PC-3 (cell line): ENCODE data around the gene KCTD12. TPM values are rescaled to one million over a fixed set of nuclear protein-coding genes. Genes with fewer than 3 reads are reported as not detected.

Experiments used
- ATAC-seq: fragments of 200-7000 bp; cut with Tn5 transposase; 2 replicates; pipeline ENCODE4 v1.9.1; 2020; ENCODE audit warnings: mild to moderate bottlenecking, moderate library complexity
- BruUV-seq: library from RNA; stranded (reverse); fragments of 400-500 nt; replicated peaks from 2 replicates; lab custom pipeline; 2021; lab: Mats Ljungman, UMichigan
- CTCF ChIA-PET: fragments of 300-600 bp; sonication (Branson Sonifier 250); formaldehyde crosslinking; loops from one replicate; lab custom pipeline; 2022; ENCODE audit warnings: antibody characterized with exemption; lab: Charles Lee
- POLR2A ChIA-PET: fragments of 300-600 bp; sonication (Branson Sonifier 250); formaldehyde crosslinking; loops from one replicate; lab custom pipeline; 2022; ENCODE audit warnings: antibody characterized with exemption; ENCODE audit not compliant: unreplicated experiment; lab: Charles Lee
- DNase-seq: peaks from one replicate; pipeline ENCODE4 v3.0.0-alpha.2; 2015
- H2AFZ ChIP-seq: fragments of 300-600 bp; sonication (generic); 2 replicates; pipeline ENCODE4 v1.6.0; 2016; ENCODE audit warnings: antibody characterized with exemption, low read length
- H3F3A ChIP-seq: fragments of 300-600 bp; sonication (generic); one replicate; pipeline ENCODE4 v1.6.0; 2017; ENCODE audit warnings: antibody characterized with exemption, low read length, control low read depth, mild to moderate bottlenecking; ENCODE audit not compliant: unreplicated experiment
- H3K27ac ChIP-seq: fragments of 300-600 bp; sonication (generic); 2 replicates; pipeline ENCODE4 v1.5.1; 2016; ENCODE audit warnings: mild to moderate bottlenecking, low read length
- H3K27me3 ChIP-seq: fragments of 300-600 bp; sonication (generic); 2 replicates; pipeline ENCODE4 v1.6.1; 2016; ENCODE audit warnings: low read length, mixed read lengths
- H3K36me3 ChIP-seq: fragments of 300-600 bp; sonication (generic); 2 replicates; pipeline ENCODE4 v1.6.1; 2016; ENCODE audit warnings: low read depth, mixed run types, low read length, mixed read lengths
- H3K4me1 ChIP-seq: fragments of 300-600 bp; sonication (generic); 2 replicates; pipeline ENCODE4 v1.5.1; 2016; ENCODE audit warnings: low read length; ENCODE audit not compliant: insufficient read depth
- H3K4me2 ChIP-seq: fragments of 300-600 bp; sonication (generic); 2 replicates; pipeline ENCODE4 v1.6.0; 2016; ENCODE audit warnings: low read length
- H3K4me3 ChIP-seq: fragments of 300-600 bp; sonication (generic); 2 replicates; pipeline ENCODE4 v1.5.1; 2016; ENCODE audit warnings: mild to moderate bottlenecking, low read length, mixed read lengths
- H3K79me2 ChIP-seq: fragments of 300-600 bp; sonication (generic); 2 replicates; pipeline ENCODE4 v1.6.1; 2017; ENCODE audit warnings: low read length, mixed read lengths
- H3K9ac ChIP-seq: fragments of 300-600 bp; sonication (generic); 2 replicates; pipeline ENCODE4 v1.6.0; 2016; ENCODE audit warnings: mild to moderate bottlenecking, low read length
- H3K9me2 ChIP-seq: fragments of 300-600 bp; sonication (generic); replicated peaks from 2 replicates; pipeline ENCODE4 v1.6.1; 2016; ENCODE audit warnings: mixed run types, low read length, mixed read lengths
- H3K9me3 ChIP-seq: fragments of 300-600 bp; sonication (generic); 2 replicates; pipeline ENCODE4 v1.6.1; 2016; ENCODE audit warnings: low read length, mixed read lengths
- H4K20me1 ChIP-seq: fragments of 300-600 bp; sonication (generic); 2 replicates; pipeline ENCODE4 v1.6.1; 2016; ENCODE audit warnings: low read length, mixed read lengths
- CTCF ChIP-seq: fragments of 300-600 bp; sonication (generic); conservative IDR thresholded peaks from 2 replicates; pipeline ENCODE4 v1.5.1; 2017; ENCODE audit warnings: antibody characterized with exemption, low read depth, mild to moderate bottlenecking, low read length
- EZH2 ChIP-seq: fragments of 300-600 bp; sonication (generic); IDR thresholded peaks from one replicate; pipeline ENCODE4 v1.6.1; 2017; ENCODE audit warnings: antibody characterized with exemption, mild to moderate bottlenecking, low read length; ENCODE audit not compliant: unreplicated experiment
- EZH2phosphoT487 ChIP-seq: fragments of 300-600 bp; sonication (generic); IDR thresholded peaks from 2 replicates; pipeline ENCODE4 v1.6.1; 2018; ENCODE audit warnings: mild to moderate bottlenecking, antibody characterized with exemption, low read length, borderline replicate concordance
- intact Hi-C: fragments of 100-400 bp; cut with micrococcal nuclease; formaldehyde crosslinking; loops from 2 replicates; pipeline ENCODE4 v1.9.0; 2023
- total RNA-seq: library from RNA; depleted of rRNA; stranded (reverse); fragments of >200 nt; gene quantifications from 2 replicates; pipeline ENCODE4 v1.2.3, GENCODE V29; 2014

KCTD12 gene
- total RNA-seq, 1 experiment from 2014 or later = 7.0 TPM

- CTCF ChIA-PET = no interaction called here
- TF ChIP-seq EZH2 (no peak), EZH2phosphoT487 (no peak), CTCF (no peak)
- POLR2A ChIA-PET = no interaction called here
These were observed 10.9 kb downstream of the KCTD12 start for GRCh38 chr13:76875271-76875815.

GRCh38 chr13:76874479-76874878, 11.7 kb downstream of the KCTD12 start:
- H3K4me1 ChIP-seq = peaks cover 25% of the 10 kb centered on the region
- no peaks in the 10 kb centered on the region for H3K36me3 ChIP-seq
- POLR2A ChIA-PET = no interaction called here
- no peak overlapping the region for H3K4me2 ChIP-seq
- no peak overlapping the region for H2AFZ ChIP-seq
- no peak overlapping the region for H3K27ac ChIP-seq
- H3K79me2 ChIP-seq = no peaks in the 10 kb centered on the region
- BruUV-seq = no TSS peak
- H3K4me3 ChIP-seq = no peak overlapping the region
- no peaks in the 10 kb centered on the region for H4K20me1 ChIP-seq
- no peak for TF ChIP-seq CTCF
- TF ChIP-seq EZH2 = no peak
- TF ChIP-seq EZH2phosphoT487 = no peak
- DNase-seq (no peak), ATAC-seq (no peak)
- intact Hi-C loops = loop anchor here (5.0 kb wide), 1 partner anchor 37 kb away; no protein-coding TSS in a partner anchor
- H3K27me3 ChIP-seq = no peaks in the 10 kb centered on the region
- H3F3A ChIP-seq = no peaks in the 10 kb centered on the region
- H3K9me3 ChIP-seq = no peaks in the 10 kb centered on the region
- no peak overlapping the region for H3K9ac ChIP-seq
- no peaks in the 10 kb centered on the region for H3K9me2 ChIP-seq
- CTCF ChIA-PET = no interaction called here

More at GRCh38 chr13:76875271-76875815, 10.9 kb downstream of the KCTD12 start:
- Histone ChIP-seq H3K27ac (no peak overlapping the region), H3F3A (no peaks in the 10 kb centered on the region), H3K36me3 (no peaks in the 10 kb centered on the region), H3K9me3 (no peaks in the 10 kb centered on the region), H3K4me3 (no peak overlapping the region), H3K27me3 (no peaks in the 10 kb centered on the region), H3K79me2 (no peaks in the 10 kb centered on the region), H4K20me1 (no peaks in the 10 kb centered on the region), H3K4me2 (no peak overlapping the region), H3K9ac (no peak overlapping the region), H3K9me2 (no peaks in the 10 kb centered on the region), H2AFZ (no peak overlapping the region), H3K4me1 (peaks cover 34% of the 10 kb centered on the region)
- intact Hi-C loops = no loop called here
- ATAC-seq (no peak), DNase-seq (no peak)
- BruUV-seq = no TSS peak

- intact Hi-C loops = loop anchor here (5.0 kb wide), 1 partner anchor 36 kb away; no protein-coding TSS in a partner anchor
- no peaks in the 10 kb centered on the region for H4K20me1 ChIP-seq
- H3K4me2 ChIP-seq = no peak overlapping the region
- no peaks in the 10 kb centered on the region for H3K36me3 ChIP-seq
- H3K27me3 ChIP-seq = no peaks in the 10 kb centered on the region
- no peak overlapping the region for H2AFZ ChIP-seq
- H3K9ac ChIP-seq = no peak overlapping the region
- no peaks in the 10 kb centered on the region for H3K79me2 ChIP-seq
- BruUV-seq = no TSS peak
- ATAC-seq (no peak), DNase-seq (no peak)
- H3K4me3 ChIP-seq = no peak overlapping the region
- H3K9me3 ChIP-seq = no peaks in the 10 kb centered on the region
- no peaks in the 10 kb centered on the region for H3F3A ChIP-seq
- ChIA-PET CTCF (no interaction called here), POLR2A (no interaction called here)
- peaks cover 19% of the 10 kb centered on the region for H3K4me1 ChIP-seq
- TF ChIP-seq EZH2 (no peak), CTCF (no peak), EZH2phosphoT487 (no peak)
- no peaks in the 10 kb centered on the region for H3K9me2 ChIP-seq
- H3K27ac ChIP-seq = no peak overlapping the region
These were observed 12.8 kb downstream of the KCTD12 start for GRCh38 chr13:76873445-76873844.
